ENCODE results near the gene CLDN9. TPM values are rescaled to one million over a fixed set of nuclear protein-coding genes. Genes with fewer than 3 reads are reported as not detected.

The CLDN9 gene, protein sequence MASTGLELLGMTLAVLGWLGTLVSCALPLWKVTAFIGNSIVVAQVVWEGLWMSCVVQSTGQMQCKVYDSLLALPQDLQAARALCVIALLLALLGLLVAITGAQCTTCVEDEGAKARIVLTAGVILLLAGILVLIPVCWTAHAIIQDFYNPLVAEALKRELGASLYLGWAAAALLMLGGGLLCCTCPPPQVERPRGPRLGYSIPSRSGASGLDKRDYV
- total RNA-seq = 1 to 10 TPM in 2 of 7 donors, under 1 TPM in 5; 0.24 to 1.7 (median 0.56) TPM
- polyA plus RNA-seq = under 1 TPM; 0.06 to 0.37 (median 0.16) TPM
- long read RNA-seq, donor 1 = 0 reads
- long read RNA-seq, donor 2, partial matches to known transcripts = 0 of 1 reads
- long read RNA-seq, donor 2, other reads (novel, unspliced or antisense) = 0 of 1 reads

DNA sequence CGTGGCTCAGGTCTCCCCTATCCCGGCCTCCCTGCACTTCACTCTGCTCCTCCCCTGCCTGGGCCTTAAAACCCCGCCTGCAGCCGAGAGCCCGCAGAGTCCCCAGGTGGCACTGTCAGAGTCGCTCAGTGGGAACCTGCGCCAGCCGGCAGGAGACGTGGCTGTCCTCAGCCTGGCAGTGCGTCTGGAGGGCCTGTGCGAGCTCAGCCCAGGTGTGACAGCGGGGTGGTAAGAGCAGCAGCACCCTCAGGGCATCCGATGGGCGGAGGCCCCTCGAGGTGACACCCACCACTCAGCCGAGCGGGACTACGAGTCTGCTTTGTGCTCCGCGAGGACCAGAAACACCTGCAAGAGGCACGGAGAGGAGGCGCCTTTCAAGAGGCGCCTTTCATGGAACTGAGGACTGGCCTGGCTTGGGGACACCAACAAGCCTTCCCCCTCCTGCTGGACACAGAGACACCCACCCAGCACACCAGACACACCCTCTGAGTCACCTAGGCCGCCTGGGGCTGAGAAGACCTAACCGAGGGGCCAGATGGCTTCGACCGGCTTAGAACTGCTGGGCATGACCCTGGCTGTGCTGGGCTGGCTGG, at the start of gene CLDN9:
CLDN9 (plus strand) TSS at position 96 of the 593 bp plus-strand sequence; CDS start at position 536, 440 bp downstream.
- no peak within 1 kb of the TSS for H3K27ac ChIP-seq
- 51 to 67% (median 56%) methylated on average over 21 to 27 of the region's 27 CpGs for WGBS, 5 donors
- H3K4me3 ChIP-seq = no peak within 1 kb of the TSS
- H3K36me3 ChIP-seq = no peaks in the 10 kb centered on the region
- DNase-seq = no peak
- intact Hi-C loops (cut with DNase I; ENCODE audit: low total_unique reads) = no loop called here
- H3K27me3 ChIP-seq (replicated peaks in 1 of 7) = peaks cover 0 to 92% (median 36%) of the 10 kb centered on the region in 7 donors
- no peaks in the 10 kb centered on the region for H3K9me3 ChIP-seq
- TF ChIP-seq, protein P1, sequence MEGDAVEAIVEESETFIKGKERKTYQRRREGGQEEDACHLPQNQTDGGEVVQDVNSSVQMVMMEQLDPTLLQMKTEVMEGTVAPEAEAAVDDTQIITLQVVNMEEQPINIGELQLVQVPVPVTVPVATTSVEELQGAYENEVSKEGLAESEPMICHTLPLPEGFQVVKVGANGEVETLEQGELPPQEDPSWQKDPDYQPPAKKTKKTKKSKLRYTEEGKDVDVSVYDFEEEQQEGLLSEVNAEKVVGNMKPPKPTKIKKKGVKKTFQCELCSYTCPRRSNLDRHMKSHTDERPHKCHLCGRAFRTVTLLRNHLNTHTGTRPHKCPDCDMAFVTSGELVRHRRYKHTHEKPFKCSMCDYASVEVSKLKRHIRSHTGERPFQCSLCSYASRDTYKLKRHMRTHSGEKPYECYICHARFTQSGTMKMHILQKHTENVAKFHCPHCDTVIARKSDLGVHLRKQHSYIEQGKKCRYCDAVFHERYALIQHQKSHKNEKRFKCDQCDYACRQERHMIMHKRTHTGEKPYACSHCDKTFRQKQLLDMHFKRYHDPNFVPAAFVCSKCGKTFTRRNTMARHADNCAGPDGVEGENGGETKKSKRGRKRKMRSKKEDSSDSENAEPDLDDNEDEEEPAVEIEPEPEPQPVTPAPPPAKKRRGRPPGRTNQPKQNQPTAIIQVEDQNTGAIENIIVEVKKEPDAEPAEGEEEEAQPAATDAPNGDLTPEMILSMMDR (IDR thresholded peaks at IDR 0.05 in 8 of 11, conservative IDR thresholded peaks at IDR 0.05 in 3 of 11) = no peak
- H3K4me1 ChIP-seq = peaks cover 8 to 41% (median 17%) of the 10 kb centered on the region in 6 donors

DNA sequence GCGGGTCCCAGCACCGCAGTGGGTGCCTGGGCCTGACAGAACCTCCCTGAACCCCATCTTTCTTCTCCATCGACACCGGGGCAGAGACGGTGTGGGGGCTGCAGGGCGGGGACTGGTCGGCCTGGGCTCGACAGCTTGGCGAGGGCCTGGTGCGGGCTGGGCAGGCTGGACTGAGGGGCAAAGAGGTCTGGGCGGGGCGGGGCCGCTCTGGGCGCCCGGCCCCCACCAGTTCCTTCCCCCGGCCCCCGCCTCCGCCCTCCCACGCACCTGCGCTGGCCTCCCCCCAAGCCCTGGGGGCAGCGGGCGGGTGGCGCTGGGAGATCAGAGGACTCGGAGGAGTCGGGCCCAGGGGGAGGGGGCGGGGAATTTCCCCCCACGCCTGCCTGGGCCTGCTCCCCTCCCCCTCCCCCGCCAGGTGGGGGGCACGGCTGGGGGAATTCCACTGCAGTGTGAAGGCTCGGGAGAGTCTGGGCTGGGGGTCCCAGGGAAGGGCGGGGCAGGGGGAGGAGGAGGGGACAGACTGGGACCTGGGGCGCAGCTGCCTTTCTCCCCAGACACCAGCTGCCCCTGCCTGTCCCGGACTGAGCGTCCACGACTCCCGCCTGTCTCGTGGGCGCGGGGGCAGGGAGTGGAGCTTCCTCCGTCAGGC, 49.5 kb upstream of the CLDN9 start:
- no peaks in the 10 kb centered on the region for H3K36me3 ChIP-seq
- intact Hi-C loops (cut with DNase I; ENCODE audit: low total_unique reads) = no loop called here
- H3K27ac ChIP-seq = no peak overlapping the region
- peak overlapping the region in 6 of 8 donors; percentile 41 to 70 (median 47) for H3K4me3 ChIP-seq
- H3K9me3 ChIP-seq = no peaks in the 10 kb centered on the region
- TF ChIP-seq POLR2AphosphoS5 (IDR thresholded peaks at IDR 0.05) (no peak), POLR2A (IDR thresholded peaks at IDR 0.05) (no peak)
- TF ChIP-seq, protein P1 (IDR thresholded peaks at IDR 0.05 in 8 of 11, conservative IDR thresholded peaks at IDR 0.05 in 3 of 11) = no peak
- peak; percentile 74 for DNase-seq
- WGBS, 5 donors = 2 to 5% (median 2%) methylated on average over 13 to 40 of the region's 40 CpGs
- peaks cover 30 to 97% (median 73%) of the 10 kb centered on the region in 7 donors for H3K27me3 ChIP-seq (replicated peaks in 1 of 7)
- peaks cover 24 to 70% (median 64%) of the 10 kb centered on the region in 6 donors for H3K4me1 ChIP-seq

DNA sequence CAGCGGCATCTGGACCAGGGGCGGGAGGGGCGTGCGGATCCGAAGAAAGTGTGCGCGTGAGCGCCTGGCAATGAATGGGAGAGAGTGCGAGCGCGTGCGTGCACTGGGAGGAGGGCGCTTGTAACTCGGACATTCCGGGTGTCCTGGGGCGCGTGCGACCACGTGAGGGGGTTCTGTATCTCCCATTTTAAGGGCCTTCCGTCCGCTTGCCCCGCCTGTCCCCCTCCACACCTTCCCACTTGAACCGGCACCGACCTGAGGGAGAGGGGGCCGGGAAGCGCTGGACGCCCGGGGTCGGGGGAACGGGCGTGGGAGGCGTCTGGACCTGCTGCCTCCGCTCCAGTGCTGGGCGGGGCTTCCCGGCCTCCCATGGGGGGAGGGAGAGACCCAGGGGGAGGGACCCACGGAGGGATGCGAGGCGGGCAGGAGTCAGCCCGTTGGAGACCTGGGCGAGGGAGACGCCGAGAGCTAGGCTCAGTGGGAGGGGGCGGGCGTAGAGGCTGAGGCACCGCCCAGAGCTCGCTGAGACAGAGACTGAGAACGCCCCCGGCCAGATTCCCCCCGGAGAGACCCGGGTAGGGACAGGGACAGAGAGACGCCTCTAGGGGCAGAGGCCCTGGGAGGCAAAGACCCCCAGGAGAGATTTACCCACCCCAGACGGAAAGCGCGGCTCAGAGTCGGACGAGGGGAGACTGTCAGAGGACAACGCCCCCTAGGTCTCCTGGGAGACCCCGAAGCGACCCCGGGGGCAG, 48.8 kb upstream of the CLDN9 start, which contains the start of gene KREMEN2:
KREMEN2 (plus strand) TSS at position 553 of the 752 bp plus-strand sequence. CDS start 246 bp downstream, outside the sequence.
- no peaks in the 10 kb centered on the region for H3K36me3 ChIP-seq
- intact Hi-C loops (cut with DNase I; ENCODE audit: low total_unique reads) = no loop called here
- WGBS, 5 donors = 0 to 2% (median 1%) methylated on average over 49 to 60 of the region's 60 CpGs
- no peak within 1 kb of the TSS for H3K27ac ChIP-seq
- peaks cover 30 to 100% (median 74%) of the 10 kb centered on the region in 7 donors for H3K27me3 ChIP-seq (replicated peaks in 1 of 7)
- H3K9me3 ChIP-seq = no peaks in the 10 kb centered on the region
- TF ChIP-seq POLR2AphosphoS5 (IDR thresholded peaks at IDR 0.05) = no peak
- TF ChIP-seq, protein P1 (IDR thresholded peaks at IDR 0.05 in 8 of 11, conservative IDR thresholded peaks at IDR 0.05 in 3 of 11) = peak in 1 of 11 experiments; percentile 10
- H3K4me1 ChIP-seq = peaks cover 31 to 77% (median 71%) of the 10 kb centered on the region in 6 donors
- no peak for DNase-seq
- H3K4me3 ChIP-seq = peak within 1 kb of the TSS; percentile 23 to 70 (median 45)

Data from spleen (tissue), 13 donors.